K562 (cell line): Measurements from ENCODE around the gene ATXN7L2. TPM values are rescaled to one million over a fixed set of nuclear protein-coding genes. Genes with fewer than 3 reads are reported as not detected.

Experiments used
- CBX2 ChIP-seq: fragments of 200-600 bp; sonication (generic); IDR thresholded peaks from one replicate; pipeline ENCODE4 v1.6.1; 2012; ENCODE audit warnings: mild to moderate bottlenecking, low read length, inconsistent platforms; ENCODE audit not compliant: insufficient read depth, poor library complexity, severe bottlenecking
- FUS ChIP-seq: fragments of 200-400 bp; formaldehyde crosslinking; optimal IDR thresholded peaks from 2 replicates; pipeline ENCODE3; 2017; ENCODE audit warnings: low read depth, low read length
- KLF13 ChIP-seq: fragments of 450-650 bp; IDR thresholded peaks from 2 replicates; pipeline ENCODE4 v1.6.1; 2016; ENCODE audit warnings: missing genetic modification characterization, low read depth, mild to moderate bottlenecking, missing compliant biosample characterization, moderate library complexity, borderline replicate concordance
- MCM3 ChIP-seq: fragments of 450-650 bp; IDR thresholded peaks from 2 replicates; pipeline ENCODE4 v1.6.1; 2016
- POLR2H ChIP-seq: IDR thresholded peaks from 2 replicates; pipeline ENCODE4 v1.6.1; 2016; ENCODE audit warnings: missing genetic modification characterization, low read depth, mild to moderate bottlenecking, control low read depth, missing compliant biosample characterization, moderate library complexity
- TBL1XR1 ChIP-seq, 2 experiments: IDR thresholded peaks; 2 replicates each; pipeline ENCODE4 v1.6.1; 2012; ENCODE audit warnings: improper control_type of control experiment in 2 of 2, low read length in 2 of 2, mild to moderate bottlenecking in 1 of 2
- TEAD4 ChIP-seq, 2 experiments: sonication (generic) in 1 of 2; formaldehyde crosslinking in 1 of 2; IDR thresholded peaks; 2 replicates each; pipeline versions ENCODE4 v1.6.1 to v1.8.0; 2012 to 2022; ENCODE audit warnings: borderline replicate concordance in 1 of 2, inconsistent platforms in 1 of 2, low read length in 1 of 2, mild to moderate bottlenecking in 1 of 2, missing genetic modification reagents in 1 of 2
- TOE1 ChIP-seq, 2 experiments: fragments of 450-650 bp in 1 of 2; sonication (generic) in 1 of 2; formaldehyde crosslinking in 1 of 2; IDR thresholded peaks; 2 replicates each; pipeline versions ENCODE4 v1.7.1 to v1.8.0; 2016 to 2022; ENCODE audit warnings: borderline replicate concordance in 2 of 2, mild to moderate bottlenecking in 2 of 2, antibody characterized with exemption in 1 of 2, inconsistent platforms in 1 of 2, low read depth in 1 of 2, missing genetic modification reagents in 1 of 2, moderate library complexity in 1 of 2
- polyA plus RNA-seq, 8 experiments: library from polyadenylated mRNA; depleted of rRNA in 4 of 8; stranded (reverse) in 5 of 8; unstranded in 3 of 8; fragments of >200 nt; fragmentation: Nextera tagmentation in 2 of 8; fragmentation: Illumina TruSeq in 1 of 8; extraction: Ambion mirVana in 2 of 8; extraction: Trizol in 1 of 8; gene quantifications; 2 replicates each; pipeline versions ENCODE4 v1.2.1 to v1.2.3, GENCODE V29; 2011 to 2014; ENCODE audit warnings: inconsistent platforms in 1 of 8, missing spikeins in 1 of 8
- total RNA-seq, 7 experiments: library from RNA; depleted of rRNA in 6 of 7; stranded (reverse); fragments of >200 nt in 6 of 7; fragmentation: Illumina TruSeq in 2 of 7; extraction: Trizol in 2 of 7; gene quantifications; 2 replicates each; pipeline versions ENCODE4 v1.2.1 to v1.2.3, GENCODE V29; 2011 to 2021; ENCODE audit warnings: low replicate concordance in 1 of 7
- TF ChIP-seq, protein P1 (sequence below), 2 experiments: fragments of 200-800 bp in 1 of 2; sonication (Bioruptor generic) in 1 of 2; sonication (generic) in 1 of 2; formaldehyde crosslinking in 1 of 2; IDR thresholded peaks in 1 of 2; conservative IDR thresholded peaks in 1 of 2; 2 replicates each; pipeline versions ENCODE4 v1.5.0 to v1.6.1; 2016 to 2020; ENCODE audit warnings: missing compliant biosample characterization in 1 of 2, missing genetic modification characterization in 1 of 2, missing genetic modification reagents in 1 of 2

ATXN7L2 gene
- total and polyA plus RNA-seq, 9 of the 15 experiments (the other 6 are each of a cell fraction or from before 2014, with no cell fraction given): 0.21 to 10.4 (median 5.8) TPM

DNA sequence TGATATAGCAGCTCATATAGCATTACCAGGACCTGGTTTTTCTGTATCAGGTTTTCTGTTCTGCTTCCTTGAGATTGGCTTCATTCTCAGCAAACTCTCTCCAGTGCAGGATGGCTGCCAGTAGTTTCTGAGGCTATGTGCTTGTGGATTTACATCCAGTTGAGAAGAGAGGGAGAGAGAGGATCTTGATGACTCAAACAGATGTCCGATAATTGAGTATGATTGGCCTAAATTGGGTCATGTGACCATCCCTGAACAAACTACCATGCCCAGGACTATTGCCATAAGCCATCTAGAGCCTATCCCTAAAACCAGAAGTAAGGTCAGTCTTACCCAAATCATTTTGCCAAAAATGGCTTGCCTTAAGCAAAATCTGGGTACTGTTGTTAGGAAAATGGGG is 39.4 kb upstream of the ATXN7L2 start (continued):
- TF ChIP-seq, protein P1, sequence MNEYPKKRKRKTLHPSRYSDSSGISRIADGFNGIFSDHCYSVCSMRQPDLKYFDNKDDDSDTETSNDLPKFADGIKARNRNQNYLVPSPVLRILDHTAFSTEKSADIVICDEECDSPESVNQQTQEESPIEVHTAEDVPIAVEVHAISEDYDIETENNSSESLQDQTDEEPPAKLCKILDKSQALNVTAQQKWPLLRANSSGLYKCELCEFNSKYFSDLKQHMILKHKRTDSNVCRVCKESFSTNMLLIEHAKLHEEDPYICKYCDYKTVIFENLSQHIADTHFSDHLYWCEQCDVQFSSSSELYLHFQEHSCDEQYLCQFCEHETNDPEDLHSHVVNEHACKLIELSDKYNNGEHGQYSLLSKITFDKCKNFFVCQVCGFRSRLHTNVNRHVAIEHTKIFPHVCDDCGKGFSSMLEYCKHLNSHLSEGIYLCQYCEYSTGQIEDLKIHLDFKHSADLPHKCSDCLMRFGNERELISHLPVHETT (CRISPR knock-in tag; conservative IDR thresholded peaks at IDR 0.05 in 1 of 2, IDR thresholded peaks at IDR 0.05 in 1 of 2): no peak
- TF ChIP-seq TBL1XR1 (IDR thresholded peaks at IDR 0.05; ENCODE audit: low read length in 2 of 2) (no peak), TOE1 (IDR thresholded peaks at IDR 0.05; ENCODE audit: borderline replicate concordance) (peak; percentile 83), TOE1 (CRISPR knock-in tag; IDR thresholded peaks at IDR 0.05; ENCODE audit: borderline replicate concordance, low read depth) (no peak), POLR2H (no peak), TEAD4 (IDR thresholded peaks at IDR 0.05; ENCODE audit: low read length) (no peak), TEAD4 (CRISPR knock-in tag; IDR thresholded peaks at IDR 0.05; ENCODE audit: borderline replicate concordance) (no peak), FUS (no peak), KLF13 (tag) (no peak), CBX2 (no peak), MCM3 (no peak)
